ENCODE measurements around the gene SPSB4.

- TF ChIP-seq ZNF629 (tag by site-specific recombination; IDR thresholded peaks at IDR 0.05) (no peak), ZNF449 (tag by site-specific recombination; IDR thresholded peaks at IDR 0.05) (no peak), ZNF184 (tag by site-specific recombination; IDR thresholded peaks at IDR 0.05) (no peak), CTCF (tag by site-specific recombination; IDR thresholded peaks at IDR 0.05) (no peak), ZNF23 (tag by site-specific recombination; IDR thresholded peaks at IDR 0.05; ENCODE audit: borderline replicate concordance) (no peak)
Observed at GRCh38 chr3:141148770-141149169, 97.6 kb downstream of the SPSB4 start.
